PC-3 (cell line): ENCODE measurements around the gene NCAPG2. TPM values are rescaled to one million over a fixed set of nuclear protein-coding genes. Genes with fewer than 3 reads are reported as not detected.

Source experiments
- ATAC-seq: fragments of 200-7000 bp; cut with Tn5 transposase; 2 replicates; pipeline ENCODE4 v1.9.1; 2020; ENCODE audit warnings: mild to moderate bottlenecking, moderate library complexity
- BruUV-seq: library from RNA; stranded (reverse); fragments of 400-500 nt; replicated peaks from 2 replicates; lab custom pipeline; 2021; lab: Mats Ljungman, UMichigan
- CTCF ChIA-PET: fragments of 300-600 bp; sonication (Branson Sonifier 250); formaldehyde crosslinking; loops from one replicate; lab custom pipeline; 2022; ENCODE audit warnings: antibody characterized with exemption; lab: Charles Lee
- POLR2A ChIA-PET: fragments of 300-600 bp; sonication (Branson Sonifier 250); formaldehyde crosslinking; loops from one replicate; lab custom pipeline; 2022; ENCODE audit warnings: antibody characterized with exemption; ENCODE audit not compliant: unreplicated experiment; lab: Charles Lee
- DNase-seq: peaks from one replicate; pipeline ENCODE4 v3.0.0-alpha.2; 2015
- H2AFZ ChIP-seq: fragments of 300-600 bp; sonication (generic); 2 replicates; pipeline ENCODE4 v1.6.0; 2016; ENCODE audit warnings: antibody characterized with exemption, low read length
- H3F3A ChIP-seq: fragments of 300-600 bp; sonication (generic); one replicate; pipeline ENCODE4 v1.6.0; 2017; ENCODE audit warnings: antibody characterized with exemption, low read length, control low read depth, mild to moderate bottlenecking; ENCODE audit not compliant: unreplicated experiment
- H3K27ac ChIP-seq: fragments of 300-600 bp; sonication (generic); 2 replicates; pipeline ENCODE4 v1.5.1; 2016; ENCODE audit warnings: mild to moderate bottlenecking, low read length
- H3K27me3 ChIP-seq: fragments of 300-600 bp; sonication (generic); 2 replicates; pipeline ENCODE4 v1.6.1; 2016; ENCODE audit warnings: low read length, mixed read lengths
- H3K36me3 ChIP-seq: fragments of 300-600 bp; sonication (generic); 2 replicates; pipeline ENCODE4 v1.6.1; 2016; ENCODE audit warnings: low read depth, mixed run types, low read length, mixed read lengths
- H3K4me1 ChIP-seq: fragments of 300-600 bp; sonication (generic); 2 replicates; pipeline ENCODE4 v1.5.1; 2016; ENCODE audit warnings: low read length; ENCODE audit not compliant: insufficient read depth
- H3K4me2 ChIP-seq: fragments of 300-600 bp; sonication (generic); 2 replicates; pipeline ENCODE4 v1.6.0; 2016; ENCODE audit warnings: low read length
- H3K4me3 ChIP-seq: fragments of 300-600 bp; sonication (generic); 2 replicates; pipeline ENCODE4 v1.5.1; 2016; ENCODE audit warnings: mild to moderate bottlenecking, low read length, mixed read lengths
- H3K79me2 ChIP-seq: fragments of 300-600 bp; sonication (generic); 2 replicates; pipeline ENCODE4 v1.6.1; 2017; ENCODE audit warnings: low read length, mixed read lengths
- H3K9ac ChIP-seq: fragments of 300-600 bp; sonication (generic); 2 replicates; pipeline ENCODE4 v1.6.0; 2016; ENCODE audit warnings: mild to moderate bottlenecking, low read length
- H3K9me2 ChIP-seq: fragments of 300-600 bp; sonication (generic); replicated peaks from 2 replicates; pipeline ENCODE4 v1.6.1; 2016; ENCODE audit warnings: mixed run types, low read length, mixed read lengths
- H3K9me3 ChIP-seq: fragments of 300-600 bp; sonication (generic); 2 replicates; pipeline ENCODE4 v1.6.1; 2016; ENCODE audit warnings: low read length, mixed read lengths
- H4K20me1 ChIP-seq: fragments of 300-600 bp; sonication (generic); 2 replicates; pipeline ENCODE4 v1.6.1; 2016; ENCODE audit warnings: low read length, mixed read lengths
- CTCF ChIP-seq: fragments of 300-600 bp; sonication (generic); conservative IDR thresholded peaks from 2 replicates; pipeline ENCODE4 v1.5.1; 2017; ENCODE audit warnings: antibody characterized with exemption, low read depth, mild to moderate bottlenecking, low read length
- EZH2 ChIP-seq: fragments of 300-600 bp; sonication (generic); IDR thresholded peaks from one replicate; pipeline ENCODE4 v1.6.1; 2017; ENCODE audit warnings: antibody characterized with exemption, mild to moderate bottlenecking, low read length; ENCODE audit not compliant: unreplicated experiment
- EZH2phosphoT487 ChIP-seq: fragments of 300-600 bp; sonication (generic); IDR thresholded peaks from 2 replicates; pipeline ENCODE4 v1.6.1; 2018; ENCODE audit warnings: mild to moderate bottlenecking, antibody characterized with exemption, low read length, borderline replicate concordance
- intact Hi-C: fragments of 100-400 bp; cut with micrococcal nuclease; formaldehyde crosslinking; loops from 2 replicates; pipeline ENCODE4 v1.9.0; 2023
- total RNA-seq: library from RNA; depleted of rRNA; stranded (reverse); fragments of >200 nt; gene quantifications from 2 replicates; pipeline ENCODE4 v1.2.3, GENCODE V29; 2014

Gene NCAPG2
- total RNA-seq, 1 experiment from 2014 or later = 49.2 TPM

GRCh38 chr7:158585721-158586498, 118.7 kb downstream of the NCAPG2 start:
- TF ChIP-seq EZH2 (no peak), CTCF (no peak), EZH2phosphoT487 (no peak)
- ChIA-PET POLR2A (no interaction called here), CTCF (no interaction called here)
- Histone ChIP-seq H3F3A (no peaks in the 10 kb centered on the region), H3K4me2 (no peak overlapping the region), H3K79me2 (no peaks in the 10 kb centered on the region), H3K9ac (no peak overlapping the region), H3K4me3 (no peak overlapping the region), H2AFZ (no peak overlapping the region), H3K27ac (no peak overlapping the region), H3K4me1 (peaks cover 8% of the 10 kb centered on the region; the same call in 1 of the 2 replicates), H3K27me3 (peaks cover 31% of the 10 kb centered on the region; the same call in 1 of the 2 replicates), H3K9me3 (no peaks in the 10 kb centered on the region), H4K20me1 (no peaks in the 10 kb centered on the region), H3K9me2 (no peaks in the 10 kb centered on the region), H3K36me3 (no peaks in the 10 kb centered on the region)
- DNase-seq (no peak), ATAC-seq (no peak)
- intact Hi-C loops = loop anchor here (10.0 kb wide), 2 partner anchors 91 to 151 kb away; no protein-coding TSS in a partner anchor
- no TSS peak for BruUV-seq

DNA sequence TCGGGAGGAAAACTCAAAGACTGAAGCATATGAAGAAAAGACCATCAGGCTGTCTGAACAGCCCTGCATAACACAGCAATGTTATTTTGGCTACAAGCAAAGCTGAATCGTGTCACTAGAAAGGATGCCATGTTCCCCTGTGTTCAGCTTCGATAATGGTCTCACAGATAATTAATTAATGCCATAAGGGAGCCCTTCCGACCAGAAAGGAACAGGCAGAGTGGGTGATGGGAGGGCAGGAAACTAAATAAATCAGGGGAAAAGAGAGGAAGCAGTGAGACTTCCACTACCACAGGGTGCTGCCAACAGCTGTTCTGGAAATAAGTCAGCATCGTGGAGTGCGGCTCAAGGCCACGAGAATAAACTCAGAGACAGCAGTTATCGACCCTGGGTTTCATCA, 120.2 kb downstream of the NCAPG2 start:
- Histone ChIP-seq H3K9me3 (peaks cover 7% of the 10 kb centered on the region; the same call in 1 of the 2 replicates), H3K27ac (no peak overlapping the region), H3F3A (no peaks in the 10 kb centered on the region), H3K4me1 (peaks cover 8% of the 10 kb centered on the region; the same call in 1 of the 2 replicates), H2AFZ (no peak overlapping the region), H3K4me3 (no peak overlapping the region), H3K79me2 (no peaks in the 10 kb centered on the region), H4K20me1 (no peaks in the 10 kb centered on the region), H3K36me3 (no peaks in the 10 kb centered on the region), H3K9me2 (no peaks in the 10 kb centered on the region), H3K27me3 (peaks cover 31% of the 10 kb centered on the region; the same call in 1 of the 2 replicates), H3K4me2 (no peak overlapping the region), H3K9ac (no peak overlapping the region)
- ChIA-PET POLR2A (no interaction called here), CTCF (no interaction called here)
- ATAC-seq (no peak), DNase-seq (no peak)
- no peak for TF ChIP-seq EZH2
- TF ChIP-seq CTCF = no peak
- intact Hi-C loops = loop anchor here (10.0 kb wide), 2 partner anchors 90 to 150 kb away; no protein-coding TSS in a partner anchor
- no TSS peak for BruUV-seq

DNA sequence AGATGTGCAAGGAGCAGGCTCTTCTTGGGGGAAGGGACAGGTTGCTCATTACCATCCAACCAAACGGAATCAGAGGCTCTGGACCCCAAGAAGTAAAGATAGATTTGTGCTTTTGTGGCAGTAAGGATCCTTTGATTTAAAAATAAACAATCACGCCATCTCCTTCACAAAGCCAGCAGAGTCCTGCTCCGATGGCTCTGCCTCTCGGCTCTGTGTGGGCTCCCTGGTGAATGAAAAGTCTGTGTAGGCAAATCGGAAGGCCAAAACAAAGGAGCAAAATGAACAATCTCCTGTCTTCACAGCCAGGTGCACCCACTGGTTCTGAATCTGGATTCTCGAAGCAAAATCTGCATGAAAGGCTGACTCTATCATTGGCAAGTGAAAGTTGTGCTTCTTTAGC, 120.8 kb downstream of the NCAPG2 start:
- TF ChIP-seq EZH2 = no peak
- TF ChIP-seq CTCF = no peak
- TF ChIP-seq EZH2phosphoT487 = no peak
- Histone ChIP-seq H3K4me2 (no peak overlapping the region), H3K27ac (no peak overlapping the region), H3K36me3 (no peaks in the 10 kb centered on the region), H3K9me2 (no peaks in the 10 kb centered on the region), H3K9me3 (peaks cover 8% of the 10 kb centered on the region; the same call in 1 of the 2 replicates), H3K4me3 (no peak overlapping the region), H3K4me1 (peaks cover 8% of the 10 kb centered on the region; the same call in 1 of the 2 replicates), H3K79me2 (no peaks in the 10 kb centered on the region), H3F3A (no peaks in the 10 kb centered on the region), H2AFZ (no peak overlapping the region), H3K27me3 (peaks cover 31% of the 10 kb centered on the region; the same call in 1 of the 2 replicates), H3K9ac (no peak overlapping the region), H4K20me1 (no peaks in the 10 kb centered on the region)
- no peak for DNase-seq
- ChIA-PET POLR2A (no interaction called here), CTCF (interaction anchor here (0.6 kb wide), 1 partner anchor 464 kb away, joined by 7 read pairs; no protein-coding TSS in a partner anchor)
- BruUV-seq = no TSS peak
- no peak for ATAC-seq
- intact Hi-C loops = loop anchor here (2.0 to 10.0 kb wide), 3 partner anchors 65 to 149 kb away; no protein-coding TSS in a partner anchor
